Natural killer cell (primary cell): ENCODE measurements around the gene IL4I1. TPM values are rescaled to one million over a fixed set of nuclear protein-coding genes. Genes with fewer than 3 reads are reported as not detected.
A peak's percentile ranks its signal among the peaks of the same experiment; 100 is the strongest.

Experiments
- ATAC-seq, 3 donors: fragments of 150-1000 bp in 2 of 3; fragments of 200-7000 bp in 1 of 3; cut with Tn5 transposase; 1 replicate in 1 of 3; 2 replicates in 2 of 3; pipeline ENCODE4 v1.10.0; 2021; ENCODE audit warnings: mild to moderate bottlenecking in 2 of 3, moderate library complexity in 2 of 3
- DNase-seq, 2 donors: peaks; one replicate each; pipeline versions ENCODE4 v3.0.0 to v3.0.0-alpha.2; 2013 to 2021; ENCODE audit warnings: mixed read lengths in 1 of 2
- H3K27ac ChIP-seq: one replicate; pipeline ENCODE4 v1.5.1; 2013; ENCODE audit warnings: mild to moderate bottlenecking, low read length
- H3K27me3 ChIP-seq: one replicate; pipeline ENCODE4 v1.6.1; 2013; ENCODE audit warnings: low read length; ENCODE audit not compliant: control insufficient read depth, insufficient read depth
- H3K36me3 ChIP-seq: one replicate; pipeline ENCODE4 v1.6.1; 2013; ENCODE audit warnings: low read length; ENCODE audit not compliant: control insufficient read depth, insufficient read depth
- H3K4me1 ChIP-seq: one replicate; pipeline ENCODE4 v1.6.1; 2013; ENCODE audit warnings: low read length; ENCODE audit not compliant: control insufficient read depth, insufficient read depth
- H3K4me3 ChIP-seq: one replicate; pipeline ENCODE4 v1.5.1; 2013; ENCODE audit warnings: low read length
- H3K9me3 ChIP-seq: one replicate; pipeline ENCODE4 v1.6.1; 2013; ENCODE audit warnings: low read length; ENCODE audit not compliant: control insufficient read depth, insufficient read depth
- H3K27ac Mint-ChIP-seq, 2 donors: one replicate each; pipeline ENCODE4 v1.8.0; 2022; ENCODE audit warnings: mild to moderate bottlenecking in 2 of 2, mixed read lengths in 2 of 2, moderate library complexity in 1 of 2
- H3K27me3 Mint-ChIP-seq, 2 donors: one replicate each; pipeline ENCODE4 v1.8.0; 2022; ENCODE audit warnings: low read depth in 2 of 2, mixed read lengths in 2 of 2
- H3K36me3 Mint-ChIP-seq: one replicate; pipeline ENCODE4 v1.8.0; 2022; ENCODE audit warnings: mixed read lengths
- H3K4me1 Mint-ChIP-seq, 2 donors: one replicate each; pipeline ENCODE4 v1.8.0; 2022; ENCODE audit warnings: mixed read lengths in 2 of 2
- H3K4me3 Mint-ChIP-seq: one replicate; pipeline ENCODE4 v1.8.0; 2022; ENCODE audit warnings: mild to moderate bottlenecking, moderate library complexity, mixed read lengths
- H3K9me3 Mint-ChIP-seq, 2 donors: one replicate each; pipeline ENCODE4 v1.8.0; 2022; ENCODE audit warnings: mixed read lengths in 2 of 2
- WGBS: methylation state at CpG from one replicate; pipeline ENCODE4 v1.1.7; 2013; ENCODE audit warnings: missing lambda C conversion rate; ENCODE audit not compliant: insufficient coverage; 5-methylcytosine and 5-hydroxymethylcytosine counted together
- intact Hi-C: fragments of 100-400 bp; cut with micrococcal nuclease; formaldehyde crosslinking; loops from one replicate; pipeline ENCODE4 v1.14.2; 2022
- total RNA-seq, 4 donors: library from RNA; stranded (reverse); fragments of 120-200 nt in 1 of 4; gene quantifications; one replicate each; pipeline versions ENCODE4 v1.2.3 to v1.2.4, GENCODE V29; 2013 to 2022
- TF ChIP-seq, protein P1 (sequence below): fragments of 200-600 bp; IDR thresholded peaks from one replicate; pipeline ENCODE4 v1.8.0; 2022; ENCODE audit warnings: antibody characterized with exemption

IL4I1 gene
- total RNA-seq, 3 donors from 2014 or later (not counting 1 experiment from before 2014, with no cell fraction given), result 3.0 to 3.8 (median 3.4) TPM

DNA sequence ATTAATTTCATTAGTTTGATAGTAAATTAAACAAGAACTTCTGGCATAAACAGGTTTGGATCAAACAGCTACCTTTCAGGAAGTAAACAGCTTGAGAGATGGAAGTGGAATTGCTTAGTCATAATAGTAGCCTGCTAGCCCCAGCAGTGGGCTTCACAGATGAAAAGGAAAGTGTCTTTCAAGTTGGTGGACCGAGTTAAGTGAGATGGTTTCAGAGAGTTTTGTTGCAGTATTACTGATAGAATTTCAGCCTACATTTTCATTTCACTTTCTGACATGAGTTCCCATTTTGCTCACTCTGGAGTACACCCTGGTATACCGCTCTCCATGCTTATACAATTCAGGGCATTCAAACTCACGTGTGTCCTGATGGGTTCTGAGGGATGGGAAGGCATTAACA, 47.7 kb downstream of the IL4I1 start:
- WGBS, result 93% methylated on average over 3 of the region's 3 CpGs
- TF ChIP-seq, protein P1, sequence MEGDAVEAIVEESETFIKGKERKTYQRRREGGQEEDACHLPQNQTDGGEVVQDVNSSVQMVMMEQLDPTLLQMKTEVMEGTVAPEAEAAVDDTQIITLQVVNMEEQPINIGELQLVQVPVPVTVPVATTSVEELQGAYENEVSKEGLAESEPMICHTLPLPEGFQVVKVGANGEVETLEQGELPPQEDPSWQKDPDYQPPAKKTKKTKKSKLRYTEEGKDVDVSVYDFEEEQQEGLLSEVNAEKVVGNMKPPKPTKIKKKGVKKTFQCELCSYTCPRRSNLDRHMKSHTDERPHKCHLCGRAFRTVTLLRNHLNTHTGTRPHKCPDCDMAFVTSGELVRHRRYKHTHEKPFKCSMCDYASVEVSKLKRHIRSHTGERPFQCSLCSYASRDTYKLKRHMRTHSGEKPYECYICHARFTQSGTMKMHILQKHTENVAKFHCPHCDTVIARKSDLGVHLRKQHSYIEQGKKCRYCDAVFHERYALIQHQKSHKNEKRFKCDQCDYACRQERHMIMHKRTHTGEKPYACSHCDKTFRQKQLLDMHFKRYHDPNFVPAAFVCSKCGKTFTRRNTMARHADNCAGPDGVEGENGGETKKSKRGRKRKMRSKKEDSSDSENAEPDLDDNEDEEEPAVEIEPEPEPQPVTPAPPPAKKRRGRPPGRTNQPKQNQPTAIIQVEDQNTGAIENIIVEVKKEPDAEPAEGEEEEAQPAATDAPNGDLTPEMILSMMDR, result no peak
- ATAC-seq, result no peak

DNA sequence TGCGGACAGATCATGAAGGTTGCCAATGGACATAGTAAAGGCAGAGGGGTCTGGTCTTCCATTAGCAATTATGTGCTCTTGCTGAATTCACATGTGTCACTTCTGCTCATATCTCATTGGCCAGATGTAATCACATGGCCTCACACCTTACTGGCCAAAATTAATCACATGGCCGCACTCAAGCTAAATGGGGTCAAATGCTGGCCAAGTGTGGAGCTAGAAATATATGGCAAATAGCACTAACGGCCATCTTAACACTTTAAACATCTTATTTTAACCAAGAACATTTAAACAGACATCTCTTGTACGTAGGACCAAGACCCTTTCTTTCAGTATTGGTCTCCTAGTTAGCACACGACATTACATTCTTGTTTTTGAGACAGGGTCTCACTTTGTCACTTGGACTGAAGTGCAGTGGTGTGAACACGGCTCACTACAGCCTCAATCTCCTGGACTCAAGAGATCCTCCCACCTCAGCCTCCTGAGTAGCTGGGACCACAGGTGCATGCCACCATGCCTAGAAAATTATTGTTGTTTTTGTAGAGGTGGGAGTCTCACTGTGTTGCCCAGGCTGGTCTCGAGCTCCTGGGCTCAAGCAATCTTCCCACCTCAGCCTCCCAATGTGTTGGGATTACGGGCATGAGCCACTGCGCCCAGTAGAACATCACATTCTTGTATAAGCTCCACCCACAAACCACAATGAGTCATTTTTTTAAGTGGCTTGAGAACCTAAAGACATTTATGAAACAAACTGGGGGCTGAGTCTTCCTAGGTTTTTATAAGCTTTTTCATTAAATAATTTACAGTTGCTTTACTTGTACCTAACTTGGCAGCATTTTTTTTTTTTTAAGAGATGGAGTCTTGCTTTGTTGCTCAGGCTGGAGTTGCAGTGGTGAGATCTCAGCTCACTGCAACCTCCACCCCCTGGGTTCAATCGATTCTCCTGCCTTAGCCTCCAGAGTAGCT, 48.7 kb downstream of the IL4I1 start:
- H3K27ac ChIP-seq, result no peak overlapping the region
- WGBS, result 68% methylated on average over 10 of the region's 10 CpGs
- H3K27me3 Mint-ChIP-seq, result no peaks in the 10 kb centered on the region

More for the DNA sequence above, 47.7 kb downstream of the IL4I1 start:
- intact Hi-C loops, result no loop called here
- Mint-ChIP-seq H3K27ac (peak overlapping the region; percentile 33 to 38), H3K27me3 (no peaks in the 10 kb centered on the region), H3K4me3 (peak overlapping the region; percentile 68), H3K4me1 (peaks cover 30 to 33% of the 10 kb centered on the region in 2 donors), H3K36me3 (no peaks in the 10 kb centered on the region), H3K9me3 (no peaks in the 10 kb centered on the region)
- Histone ChIP-seq H3K4me1 (peaks cover 38% of the 10 kb centered on the region), H3K27me3 (no peaks in the 10 kb centered on the region), H3K4me3 (no peak overlapping the region), H3K9me3 (no peaks in the 10 kb centered on the region), H3K36me3 (no peaks in the 10 kb centered on the region), H3K27ac (no peak overlapping the region)
- DNase-seq, result no peak

DNA sequence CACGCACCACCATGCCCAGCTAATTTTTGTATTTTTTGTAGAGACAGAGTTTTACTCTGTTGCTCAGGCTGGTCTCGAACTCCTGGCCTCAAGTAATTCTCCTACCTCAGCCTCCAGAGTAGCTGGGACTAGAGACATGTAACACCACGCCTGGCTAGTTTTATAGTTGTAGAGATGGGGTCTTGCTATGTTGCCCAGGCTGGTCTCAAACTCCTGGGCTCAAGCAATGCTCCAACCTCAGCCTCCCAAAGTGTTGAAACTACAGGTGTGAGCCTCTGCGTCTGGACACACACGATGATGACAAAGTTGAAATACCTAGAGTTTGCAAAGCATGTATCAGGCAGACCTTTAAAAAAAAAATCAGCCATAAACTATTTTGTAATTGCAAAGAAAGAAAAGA, 50.3 kb downstream of the IL4I1 start:
- WGBS, result 86% methylated on average over 4 of the region's 5 CpGs
- Mint-ChIP-seq H3K4me3 (no peak overlapping the region), H3K27ac (no peak overlapping the region), H3K27me3 (no peaks in the 10 kb centered on the region), H3K9me3 (no peaks in the 10 kb centered on the region), H3K4me1 (peaks cover 21 to 22% of the 10 kb centered on the region in 2 donors), H3K36me3 (no peaks in the 10 kb centered on the region)
- intact Hi-C loops, result no loop called here
- TF ChIP-seq, protein P1, result no peak
- H3K27ac ChIP-seq, result no peak overlapping the region
- DNase-seq (no peak), ATAC-seq (no peak)
- H3K4me3 ChIP-seq, result no peak overlapping the region
- H3K4me1 ChIP-seq, result peaks cover 23% of the 10 kb centered on the region
- H3K36me3 ChIP-seq, result no peaks in the 10 kb centered on the region
- no peaks in the 10 kb centered on the region for H3K9me3 ChIP-seq
- no peaks in the 10 kb centered on the region for H3K27me3 ChIP-seq

More for the DNA sequence above, 48.7 kb downstream of the IL4I1 start:
- ATAC-seq, result peak in 1 of 3 donors; percentile 22
- intact Hi-C loops, result no loop called here
- Mint-ChIP-seq H3K9me3 (no peaks in the 10 kb centered on the region), H3K4me3 (peak overlapping the region; percentile 50), H3K4me1 (peaks cover 30 to 33% of the 10 kb centered on the region in 2 donors), H3K27ac (peak overlapping the region; percentile 33 to 52), H3K36me3 (no peaks in the 10 kb centered on the region)
- peak in 1 of 2 donors; percentile 63 for DNase-seq
- Histone ChIP-seq H3K27me3 (no peaks in the 10 kb centered on the region), H3K4me3 (no peak overlapping the region), H3K36me3 (no peaks in the 10 kb centered on the region), H3K4me1 (peaks cover 36% of the 10 kb centered on the region), H3K9me3 (no peaks in the 10 kb centered on the region)
- TF ChIP-seq, protein P1, result no peak
